WI38 (cell line): ENCODE measurements around the gene MYLK.

Experiments
- H3K4me3 ChIP-seq: 2 replicates; pipeline ENCODE4 v1.5.1; 2011; ENCODE audit warnings: low read depth, mild to moderate bottlenecking, control low read depth, low read length
- TF ChIP-seq, protein P1 (sequence below): IDR thresholded peaks from 2 replicates; pipeline ENCODE4 v1.5.1; 2012; ENCODE audit warnings: low read depth, mild to moderate bottlenecking, control low read depth, low read length

MYLK gene

DNA sequence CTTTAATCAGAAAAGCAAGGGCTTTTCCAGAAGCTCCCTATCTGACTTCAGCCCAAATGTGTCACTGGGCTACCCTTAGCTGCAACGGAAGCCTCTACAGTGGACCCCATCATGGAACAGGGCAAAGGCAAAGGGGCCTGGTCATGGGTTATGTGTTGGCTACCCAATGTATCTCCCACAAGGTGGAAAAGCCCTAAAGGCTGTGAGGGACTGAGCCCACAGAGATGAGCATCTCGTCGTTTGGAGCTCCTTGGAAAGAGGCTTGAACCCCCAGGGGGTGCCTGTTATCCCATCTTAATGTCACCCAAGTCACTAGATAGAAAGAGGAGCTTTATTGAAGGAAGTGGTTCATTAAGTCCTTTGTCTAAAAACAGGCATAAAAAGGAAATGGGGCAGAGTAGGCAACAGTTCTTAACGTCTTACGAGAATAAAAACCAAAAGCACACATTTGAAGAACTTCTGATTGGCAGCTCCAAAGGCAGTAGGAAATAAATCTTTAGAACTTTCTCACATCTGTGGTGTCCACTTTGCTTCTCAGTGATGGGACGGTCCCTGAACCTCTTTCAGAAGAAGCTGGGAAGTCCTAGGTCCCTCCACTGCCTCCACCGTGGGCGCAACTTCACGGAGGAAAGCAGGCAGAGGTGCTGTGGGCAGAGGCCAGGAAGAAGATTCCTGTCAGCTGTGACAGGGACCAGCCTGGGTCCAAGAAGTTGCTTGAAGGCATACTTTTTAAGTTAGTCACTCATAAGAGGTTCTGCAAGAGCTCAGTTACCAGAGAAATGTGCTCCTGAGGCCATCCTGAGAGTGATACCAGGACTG, 93.7 kb downstream of the MYLK start:
- TF ChIP-seq, protein P1, sequence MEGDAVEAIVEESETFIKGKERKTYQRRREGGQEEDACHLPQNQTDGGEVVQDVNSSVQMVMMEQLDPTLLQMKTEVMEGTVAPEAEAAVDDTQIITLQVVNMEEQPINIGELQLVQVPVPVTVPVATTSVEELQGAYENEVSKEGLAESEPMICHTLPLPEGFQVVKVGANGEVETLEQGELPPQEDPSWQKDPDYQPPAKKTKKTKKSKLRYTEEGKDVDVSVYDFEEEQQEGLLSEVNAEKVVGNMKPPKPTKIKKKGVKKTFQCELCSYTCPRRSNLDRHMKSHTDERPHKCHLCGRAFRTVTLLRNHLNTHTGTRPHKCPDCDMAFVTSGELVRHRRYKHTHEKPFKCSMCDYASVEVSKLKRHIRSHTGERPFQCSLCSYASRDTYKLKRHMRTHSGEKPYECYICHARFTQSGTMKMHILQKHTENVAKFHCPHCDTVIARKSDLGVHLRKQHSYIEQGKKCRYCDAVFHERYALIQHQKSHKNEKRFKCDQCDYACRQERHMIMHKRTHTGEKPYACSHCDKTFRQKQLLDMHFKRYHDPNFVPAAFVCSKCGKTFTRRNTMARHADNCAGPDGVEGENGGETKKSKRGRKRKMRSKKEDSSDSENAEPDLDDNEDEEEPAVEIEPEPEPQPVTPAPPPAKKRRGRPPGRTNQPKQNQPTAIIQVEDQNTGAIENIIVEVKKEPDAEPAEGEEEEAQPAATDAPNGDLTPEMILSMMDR, result no peak
- H3K4me3 ChIP-seq, result no peak overlapping the region

DNA sequence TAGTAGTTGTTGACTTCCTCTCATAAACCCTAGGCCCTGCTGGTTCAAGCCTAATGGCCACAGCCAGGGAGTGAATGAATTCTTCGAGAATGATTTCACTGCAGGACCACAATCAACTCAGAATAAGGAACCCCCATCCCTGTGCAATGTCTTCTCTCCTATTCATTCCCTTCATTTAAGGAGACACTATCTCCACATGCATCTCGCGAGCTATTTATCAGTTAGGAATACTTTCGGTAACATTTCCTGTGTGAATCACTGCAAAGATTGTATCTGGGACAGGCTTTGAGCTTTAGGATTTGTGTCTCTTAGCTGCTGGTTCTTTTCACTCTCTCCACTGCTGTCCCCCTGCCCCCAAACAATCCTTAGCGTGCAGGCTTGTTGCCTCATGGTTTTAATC, 94.4 kb downstream of the MYLK start:
- no peak overlapping the region for H3K4me3 ChIP-seq
- TF ChIP-seq, protein P1, result no peak

DNA sequence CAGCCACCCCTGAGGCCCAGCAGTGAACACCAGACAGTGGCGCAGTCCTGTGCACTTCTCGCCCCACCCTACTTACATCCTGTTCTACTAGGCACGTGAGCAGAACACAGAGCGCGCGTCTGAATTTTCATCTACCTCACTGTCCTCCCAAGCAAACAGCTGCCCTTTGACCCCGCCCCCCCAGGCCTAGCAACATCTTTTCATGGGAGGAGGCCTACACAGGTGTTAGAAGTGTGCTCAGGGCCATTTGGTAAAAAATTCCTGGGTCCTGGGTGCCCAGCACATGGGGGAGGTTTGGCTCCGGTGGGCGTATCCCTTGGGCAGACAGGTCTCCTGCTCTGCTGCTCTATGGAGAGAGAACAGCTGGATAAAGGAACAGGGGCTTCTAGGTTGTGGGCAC, 95.0 kb downstream of the MYLK start:
- no peak overlapping the region for H3K4me3 ChIP-seq
- TF ChIP-seq, protein P1, result no peak

DNA sequence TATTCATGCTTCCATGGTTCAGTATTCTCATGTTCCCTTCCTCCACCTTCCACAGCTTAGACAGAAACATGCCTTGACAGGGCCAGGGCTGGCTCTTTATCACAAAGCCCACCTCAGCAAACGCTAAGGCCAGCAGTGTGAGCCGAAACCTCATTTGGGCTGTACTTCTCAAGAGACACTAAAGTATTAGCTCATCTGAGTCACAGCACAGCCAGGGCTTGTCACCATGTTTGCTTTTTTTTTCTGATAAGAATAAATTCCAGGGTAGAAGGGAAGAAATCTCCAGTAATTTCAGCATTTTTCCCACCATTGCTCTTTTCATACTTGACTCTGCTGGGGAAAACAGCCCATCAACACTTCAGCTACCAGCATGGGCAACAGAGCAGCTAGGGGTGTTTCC, 95.4 kb downstream of the MYLK start:
- no peak overlapping the region for H3K4me3 ChIP-seq
- TF ChIP-seq, protein P1, result no peak

DNA sequence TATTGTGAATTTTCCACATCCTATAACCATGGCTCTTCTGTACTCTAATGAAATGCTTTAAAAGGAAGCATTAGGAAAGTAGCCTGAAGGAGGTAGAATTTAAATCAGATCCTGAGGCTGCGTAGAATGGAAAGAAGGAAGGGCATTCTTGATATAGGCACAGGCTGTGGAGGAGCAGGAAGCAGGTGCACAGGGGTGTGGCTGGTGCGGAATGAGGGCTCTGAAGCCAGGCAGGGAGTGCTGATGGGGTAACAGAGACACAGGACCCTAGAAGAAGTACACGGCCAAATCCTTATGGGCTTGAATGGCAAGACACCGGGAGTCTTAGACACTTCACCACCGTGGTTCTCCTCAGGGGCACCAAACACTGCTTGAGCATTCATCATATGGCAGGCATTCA, 97.0 kb downstream of the MYLK start:
- TF ChIP-seq, protein P1, result no peak
- H3K4me3 ChIP-seq, result no peak overlapping the region

DNA sequence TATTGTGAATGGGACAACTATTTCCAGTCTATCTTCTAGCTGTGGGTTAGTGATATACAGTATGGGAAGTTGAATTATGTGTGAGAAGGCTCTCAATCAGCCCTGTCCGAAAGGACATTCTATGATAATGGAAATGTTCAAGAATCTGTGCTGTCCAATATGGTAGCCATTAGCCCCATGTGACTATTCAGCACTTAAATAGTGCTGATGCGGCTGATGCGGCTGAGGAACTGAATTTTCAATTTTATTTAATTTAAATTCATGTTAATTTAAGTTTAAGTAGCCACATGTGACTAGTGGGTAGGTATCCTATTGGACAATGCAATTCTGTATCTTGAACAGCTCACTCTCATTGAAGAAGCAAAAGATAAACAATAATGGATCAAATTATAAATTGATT, 98.5 kb downstream of the MYLK start:
- no peak overlapping the region for H3K4me3 ChIP-seq
- TF ChIP-seq, protein P1, result no peak

DNA sequence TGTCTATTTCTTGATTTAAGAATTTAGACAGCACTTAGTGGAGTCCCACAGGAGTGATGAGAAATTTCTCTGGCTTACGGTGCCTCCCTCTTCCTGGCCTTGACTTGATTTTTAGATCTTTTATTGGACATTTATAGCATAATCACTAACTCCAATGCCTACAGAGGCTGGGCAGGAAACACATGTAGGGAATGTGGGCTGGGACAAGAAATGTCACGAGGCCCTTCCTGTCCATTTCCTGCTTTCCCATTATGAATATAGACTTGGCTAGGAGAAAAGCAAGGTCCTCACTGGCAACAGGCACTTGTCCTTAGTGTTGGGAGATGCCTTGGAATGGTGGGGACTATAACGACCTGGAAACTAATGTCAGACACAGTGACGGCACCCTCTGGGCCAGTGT, 100.3 kb downstream of the MYLK start:
- TF ChIP-seq, protein P1, result no peak
- no peak overlapping the region for H3K4me3 ChIP-seq
